DMS79 (cell line): Measurements from ENCODE around the gene ZNF273.

Experiments used
- DNase-seq: peaks from one replicate; lab custom pipeline; 2025; lab: John Stamatoyannopoulos, UW

Gene ZNF273

GRCh38 chr7:64876792-64877713, 26.0 kb upstream of the ZNF273 start:
- DNase-seq = peak; percentile 77

GRCh38 chr7:64877714-64878610, 25.1 kb upstream of the ZNF273 start:
- no peak for DNase-seq

- DNase-seq = no peak
Measured at GRCh38 chr7:64878684-64879083, 24.4 kb upstream of the ZNF273 start.

GRCh38 chr7:64879086-64879730, 23.9 kb upstream of the ZNF273 start:
- no peak for DNase-seq

- DNase-seq = no peak
Measured at GRCh38 chr7:64879800-64880199, 23.3 kb upstream of the ZNF273 start.

GRCh38 chr7:64880322-64881297, 22.5 kb upstream of the ZNF273 start:
- DNase-seq = no peak

GRCh38 chr7:64881461-64882287, 21.4 kb upstream of the ZNF273 start:
- DNase-seq = no peak

GRCh38 chr7:64882341-64883112, 20.5 kb upstream of the ZNF273 start:
- DNase-seq = no peak

GRCh38 chr7:64883113-64883905, 19.8 kb upstream of the ZNF273 start:
- DNase-seq = no peak

- no peak for DNase-seq
Measured at GRCh38 chr7:64884085-64884912, 18.8 kb upstream of the ZNF273 start.

- DNase-seq = no peak
Measured at GRCh38 chr7:64884913-64885370, 18.1 kb upstream of the ZNF273 start.

- no peak for DNase-seq
Measured at GRCh38 chr7:64885520-64886240, 17.4 kb upstream of the ZNF273 start.

GRCh38 chr7:64886956-64887545, 16.0 kb upstream of the ZNF273 start:
- no peak for DNase-seq

GRCh38 chr7:64887756-64888508, 15.1 kb upstream of the ZNF273 start:
- no peak for DNase-seq

GRCh38 chr7:64888561-64888900, 14.5 kb upstream of the ZNF273 start:
- no peak for DNase-seq
